SK-N-MC (cell line): ENCODE results near the gene RNF41.

ENCODE experiments used
- EZH2 ChIP-seq: fragments of 200-600 bp; sonication (generic); IDR thresholded peaks from one replicate; pipeline ENCODE4 v1.6.1; 2017; ENCODE audit warnings: antibody characterized with exemption
- FOXP2 ChIP-seq: optimal IDR thresholded peaks from 2 replicates; pipeline ENCODE3; 2011; ENCODE audit warnings: mild to moderate bottlenecking, moderate library complexity; ENCODE audit not compliant: insufficient read depth; ENCODE audit errors: extremely low read length, control extremely low read depth
- POLR2AphosphoS5 ChIP-seq: IDR thresholded peaks from 2 replicates; pipeline ENCODE4 v1.6.1; 2012; ENCODE audit warnings: mild to moderate bottlenecking, low read depth, low read length, borderline replicate concordance

DNA sequence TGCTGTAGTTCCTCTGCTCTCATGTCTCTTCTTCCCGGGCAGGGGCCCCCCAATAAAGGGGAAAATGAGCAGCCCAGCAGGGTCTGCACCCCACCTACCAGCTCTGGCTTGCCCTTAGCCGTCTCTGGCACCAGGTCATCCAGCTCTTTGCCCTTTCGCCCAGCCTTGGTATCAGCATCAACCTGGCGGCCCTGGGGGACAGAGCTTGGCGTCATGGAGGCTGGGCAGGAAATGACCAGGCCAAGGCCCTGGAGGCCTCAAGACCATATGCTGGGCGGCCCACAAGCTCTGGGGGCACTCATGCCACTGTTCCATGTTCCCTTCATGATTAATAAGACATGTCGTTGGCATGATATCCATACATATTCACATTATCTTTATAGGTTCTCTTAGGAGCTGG is 48.9 kb downstream of the RNF41 start:
- TF ChIP-seq POLR2AphosphoS5 (no peak), EZH2 (no peak), FOXP2 (no peak)
